HG03442 (cell line): ENCODE measurements around the gene RRP36.
"Not testable (repeated sequence)": the region's sequence is repeated elsewhere in the genome, so short reads cannot be mapped to it uniquely, and the experiment has no call there.

Experiments
- ATAC-seq: cut with Tn5 transposase; IDR thresholded peaks from one replicate; pipeline ENCODE4 v1.9.1; 2021; ENCODE audit warnings: mild to moderate bottlenecking, moderate library complexity; ENCODE audit not compliant: unreplicated experiment

The RRP36 gene

GRCh38 chr6:43036712-43037111 is 15.3 kb downstream of the RRP36 start:
- ATAC-seq: no peak

- ATAC-seq: no peak
Observed at GRCh38 chr6:43037197-43037596, 15.8 kb downstream of the RRP36 start.

- ATAC-seq: no peak
Observed at GRCh38 chr6:43037706-43038105, 16.3 kb downstream of the RRP36 start.

- no peak for ATAC-seq
Observed at GRCh38 chr6:43038727-43039126, 17.3 kb downstream of the RRP36 start.

- ATAC-seq: no peak
Observed at GRCh38 chr6:43040542-43041257, 19.3 kb downstream of the RRP36 start.

GRCh38 chr6:43041475-43041874 is 20.1 kb downstream of the RRP36 start:
- ATAC-seq: not testable (repeated sequence)

- no peak for ATAC-seq
Observed at GRCh38 chr6:43043310-43043709, 21.9 kb downstream of the RRP36 start.

- ATAC-seq: no peak
Observed at GRCh38 chr6:43045371-43045930, 24.0 kb downstream of the RRP36 start.

- no peak for ATAC-seq
Observed at GRCh38 chr6:43047998-43048397, 26.6 kb downstream of the RRP36 start.

- no peak for ATAC-seq
Observed at GRCh38 chr6:43050981-43051380, 29.6 kb downstream of the RRP36 start.

- no peak for ATAC-seq
Observed at GRCh38 chr6:43052225-43052841, 30.9 kb downstream of the RRP36 start.

GRCh38 chr6:43052842-43053544 is 31.6 kb downstream of the RRP36 start:
- ATAC-seq: peak; percentile 3

- ATAC-seq: peak; percentile 84
Observed at GRCh38 chr6:43053545-43054205, 32.3 kb downstream of the RRP36 start, which contains the start of gene CUL7. Gene CUL7 (minus strand): TSS chr6:43053851. CDS start chr6:43052788, 1,063 bp downstream.

- ATAC-seq: no peak
Observed at GRCh38 chr6:43054206-43054943, 33.0 kb downstream of the RRP36 start.

- no peak for ATAC-seq
Observed at GRCh38 chr6:43055966-43056365, 34.5 kb downstream of the RRP36 start.

- ATAC-seq: no peak
Observed at GRCh38 chr6:43058531-43058930, 37.1 kb downstream of the RRP36 start.

- ATAC-seq: peak; percentile 85
Observed at GRCh38 chr6:43059168-43060033, 38.0 kb downstream of the RRP36 start, which contains the start of the genes KLC4 and MRPL2. Gene KLC4 (plus strand): TSS chr6:43059631. CDS start chr6:43061336, 1,705 bp downstream. Gene MRPL2 (minus strand): TSS chr6:43059434. CDS start chr6:43059381, 53 bp downstream.

GRCh38 chr6:43060034-43060754 is 38.8 kb downstream of the RRP36 start:
- no peak for ATAC-seq
